GM18511 (cell line): ENCODE data around the gene CHPF2.

Experiments
- ATAC-seq: cut with Tn5 transposase; IDR thresholded peaks from one replicate; pipeline ENCODE4 v1.9.1; 2021; ENCODE audit warnings: mild to moderate bottlenecking, moderate library complexity; ENCODE audit not compliant: unreplicated experiment

The CHPF2 gene

DNA sequence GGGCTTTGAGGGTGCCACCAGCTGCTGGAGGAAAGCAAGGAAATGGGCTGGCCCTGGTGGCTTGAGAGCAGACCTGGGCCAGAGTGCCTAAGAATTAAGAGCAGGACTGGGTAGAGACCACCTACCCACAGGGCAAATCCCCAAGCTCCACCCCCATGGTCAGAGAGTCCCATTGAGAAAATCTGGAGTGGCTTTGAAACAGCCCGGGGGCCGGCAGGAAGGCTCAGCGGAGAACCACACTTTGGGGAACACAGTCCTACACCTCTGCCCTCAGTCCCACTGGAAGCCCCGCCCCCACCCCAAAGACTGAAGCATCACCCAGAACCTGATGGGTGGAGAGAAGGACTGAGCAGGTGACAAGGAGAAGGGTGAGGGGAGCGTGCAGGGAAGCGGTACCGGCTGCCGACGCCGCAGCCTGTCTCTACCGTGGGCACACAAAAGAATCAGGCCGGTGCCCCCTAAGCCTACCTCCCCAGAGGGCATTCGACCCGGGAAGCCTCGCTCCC, 12.6 kb downstream of the CHPF2 start:
- ATAC-seq = no peak

DNA sequence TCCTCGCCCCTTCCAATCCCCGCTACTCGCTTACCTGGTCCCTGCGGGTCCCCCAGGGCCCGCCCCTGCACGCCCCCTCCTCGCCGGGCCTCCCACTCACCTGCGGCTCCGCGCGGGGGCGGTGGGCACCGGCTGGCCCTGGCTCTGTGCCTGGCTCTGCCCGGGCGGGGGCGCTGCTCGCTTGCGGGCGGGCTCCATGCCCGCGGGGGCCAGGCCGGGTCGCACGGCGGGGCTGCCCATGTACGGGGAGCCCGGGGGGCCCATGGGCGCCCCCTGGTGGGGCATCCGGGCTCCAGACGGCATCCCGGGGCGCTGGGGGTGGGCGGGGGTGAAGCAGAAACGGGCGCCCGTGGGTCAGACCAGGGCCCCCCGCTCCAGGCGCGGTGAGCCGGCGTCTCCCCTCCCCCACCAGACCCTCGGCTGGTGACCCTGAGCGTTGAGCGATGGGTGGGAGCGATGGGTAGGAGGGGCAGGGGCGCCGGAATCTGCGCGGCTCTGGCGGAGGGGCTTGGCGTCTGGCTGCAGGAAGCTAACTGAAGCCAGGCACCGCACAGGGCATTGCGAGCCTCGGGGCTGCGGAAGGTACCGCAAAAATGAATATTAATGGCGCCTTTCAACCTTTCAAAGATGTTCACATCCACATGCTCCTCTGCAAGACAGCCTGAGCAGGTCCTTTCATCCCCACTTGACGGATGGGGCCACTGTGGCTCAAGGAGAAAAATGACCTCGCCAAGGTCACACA, 13.2 kb downstream of the CHPF2 start:
- peak; percentile 45 for ATAC-seq

DNA sequence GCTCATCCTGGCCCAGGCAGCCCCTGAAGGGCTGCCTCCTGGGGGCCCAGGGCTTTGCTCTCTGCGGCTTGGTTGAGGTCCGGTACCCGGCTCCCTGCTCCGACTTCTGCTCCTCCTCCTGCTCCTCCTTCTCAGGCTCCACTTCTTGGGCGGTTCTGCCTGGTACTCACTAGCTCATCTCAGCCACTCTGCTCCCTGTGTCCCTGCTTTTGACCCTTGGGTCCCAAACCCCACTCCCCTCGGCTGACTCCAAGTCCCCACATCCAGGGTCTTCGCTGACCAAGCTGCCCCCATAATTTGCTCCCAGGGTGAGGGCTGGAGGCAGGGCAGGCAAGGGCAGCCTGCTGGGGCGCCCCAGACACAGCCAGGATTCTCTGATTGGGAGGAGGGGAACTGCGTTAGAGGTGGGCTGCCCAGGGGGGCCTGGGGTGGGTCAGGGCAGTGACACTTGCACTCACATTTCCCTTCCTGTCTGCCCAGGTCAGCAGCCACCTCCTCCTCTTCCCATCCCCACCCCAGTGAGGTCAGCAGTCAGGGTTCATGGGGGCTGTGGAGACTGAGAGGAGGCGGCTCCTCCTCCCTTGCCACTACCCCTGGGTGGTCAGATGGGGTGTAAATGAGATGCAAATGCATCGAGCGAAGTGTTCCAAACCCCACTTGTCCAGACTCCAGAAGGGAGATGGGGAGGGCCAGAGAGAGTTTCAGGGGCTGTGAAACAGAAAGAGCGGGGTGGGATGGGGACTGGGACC, 14.0 kb downstream of the CHPF2 start:
- no peak for ATAC-seq

DNA sequence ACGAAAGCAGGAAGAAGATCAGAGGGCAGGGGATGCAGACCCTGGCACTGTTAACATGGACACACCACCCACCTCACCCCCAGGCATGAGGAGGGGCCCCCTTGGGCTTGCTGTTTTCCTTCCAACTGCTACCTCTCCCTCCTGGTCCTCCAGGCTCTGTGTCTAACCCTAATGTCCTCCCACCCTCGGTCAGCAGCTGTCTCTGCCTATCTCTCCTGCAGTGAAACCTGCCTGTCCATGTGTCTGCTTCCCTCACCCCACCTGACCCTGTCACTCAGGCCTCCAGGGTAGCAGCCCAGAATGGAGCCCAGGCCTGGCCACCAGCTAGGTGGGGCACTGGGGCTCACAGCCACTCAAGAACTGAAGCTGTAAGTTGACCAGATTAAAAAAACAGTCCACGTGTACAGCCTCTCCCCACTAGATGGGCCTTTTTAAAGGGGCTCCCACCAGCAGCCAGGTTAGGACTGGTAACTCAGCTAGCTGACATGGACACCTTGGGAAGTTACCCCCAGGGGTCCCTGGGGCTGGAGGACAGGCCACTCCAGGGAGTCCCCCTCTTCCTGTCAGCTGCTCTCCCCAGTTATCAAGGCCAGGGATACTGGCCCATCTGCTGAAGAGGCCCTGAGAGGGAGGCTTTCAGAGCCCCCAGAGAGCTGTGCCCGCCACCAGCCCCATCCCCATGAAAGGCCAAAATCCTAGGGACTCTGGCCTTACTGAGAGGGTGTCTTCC, 14.7 kb downstream of the CHPF2 start:
- ATAC-seq = no peak

DNA sequence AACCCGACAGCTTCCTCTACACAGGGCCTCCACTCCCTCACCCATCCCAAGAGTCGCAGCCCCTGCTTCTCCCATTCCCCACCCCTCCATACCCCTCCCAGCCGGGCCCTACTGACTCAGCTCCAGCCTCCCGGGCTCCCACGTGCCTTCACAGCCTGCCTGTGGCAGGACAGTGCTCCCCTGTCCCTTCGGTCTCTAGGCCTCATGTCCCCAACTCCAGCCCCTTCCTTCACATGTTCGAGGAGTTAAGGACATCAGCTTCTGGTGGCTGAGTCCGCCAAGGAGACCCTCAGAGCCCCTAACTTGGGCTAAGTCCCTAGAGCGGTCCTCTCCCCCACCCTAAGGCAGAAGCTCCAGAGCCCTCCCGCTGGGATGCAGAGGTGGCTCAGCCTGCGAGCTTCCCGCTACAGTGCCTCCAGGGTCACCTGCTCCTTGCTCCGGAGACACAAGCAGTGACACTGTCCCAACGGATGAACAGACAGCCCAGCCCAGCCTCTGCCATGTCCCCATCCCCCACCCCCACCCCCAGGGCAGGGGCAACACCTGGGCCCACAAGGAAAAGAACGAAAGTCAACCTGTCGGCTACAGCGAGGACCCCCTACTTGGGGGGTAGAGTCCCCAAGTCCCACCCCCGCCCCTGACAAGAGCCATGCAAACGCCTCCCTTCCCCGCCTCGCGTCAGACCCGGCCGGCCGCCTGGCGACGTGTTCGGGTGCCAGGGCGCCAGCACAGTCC, 15.5 kb downstream of the CHPF2 start:
- no peak for ATAC-seq

DNA sequence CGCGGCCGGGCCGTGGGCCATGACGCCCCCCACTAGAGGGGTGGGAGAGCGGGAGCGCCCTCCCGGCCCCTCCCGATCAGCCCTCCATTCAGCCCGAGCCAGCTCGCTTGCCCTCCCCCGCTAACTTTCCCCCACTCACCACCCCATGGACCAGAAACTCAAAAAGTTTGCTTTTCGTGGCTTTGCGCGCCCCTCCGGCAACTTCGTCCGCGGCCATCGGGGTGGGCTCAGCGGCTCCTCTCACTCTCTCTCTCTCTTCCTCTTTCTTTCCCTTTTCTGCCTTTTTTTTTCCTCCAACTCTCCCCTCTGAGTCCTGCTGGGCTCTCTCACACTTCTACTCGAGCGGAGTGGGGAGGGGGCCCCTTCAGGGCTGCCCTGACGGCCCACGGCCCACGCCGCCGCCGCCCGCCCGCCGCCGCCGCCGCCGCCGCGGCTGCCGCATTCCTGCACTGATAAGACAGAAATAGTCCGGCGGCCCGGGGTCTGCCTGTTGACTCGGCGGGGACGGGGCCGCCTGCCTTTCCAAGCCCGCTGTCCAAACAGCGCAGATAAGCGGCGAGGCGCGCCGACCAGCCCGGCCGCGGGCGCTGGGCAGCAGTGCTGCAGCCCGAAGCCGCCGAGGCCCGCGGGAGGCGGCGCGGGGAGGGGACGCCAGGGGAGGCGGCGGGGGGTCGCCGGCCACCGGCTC, 16.2 kb downstream of the CHPF2 start, which contains the start of gene SMARCD3:
Gene SMARCD3 (minus strand): TSS at position 349 of the 688 bp plus-strand sequence. CDS start 132 bp downstream, at position 217.
- no peak for ATAC-seq

DNA sequence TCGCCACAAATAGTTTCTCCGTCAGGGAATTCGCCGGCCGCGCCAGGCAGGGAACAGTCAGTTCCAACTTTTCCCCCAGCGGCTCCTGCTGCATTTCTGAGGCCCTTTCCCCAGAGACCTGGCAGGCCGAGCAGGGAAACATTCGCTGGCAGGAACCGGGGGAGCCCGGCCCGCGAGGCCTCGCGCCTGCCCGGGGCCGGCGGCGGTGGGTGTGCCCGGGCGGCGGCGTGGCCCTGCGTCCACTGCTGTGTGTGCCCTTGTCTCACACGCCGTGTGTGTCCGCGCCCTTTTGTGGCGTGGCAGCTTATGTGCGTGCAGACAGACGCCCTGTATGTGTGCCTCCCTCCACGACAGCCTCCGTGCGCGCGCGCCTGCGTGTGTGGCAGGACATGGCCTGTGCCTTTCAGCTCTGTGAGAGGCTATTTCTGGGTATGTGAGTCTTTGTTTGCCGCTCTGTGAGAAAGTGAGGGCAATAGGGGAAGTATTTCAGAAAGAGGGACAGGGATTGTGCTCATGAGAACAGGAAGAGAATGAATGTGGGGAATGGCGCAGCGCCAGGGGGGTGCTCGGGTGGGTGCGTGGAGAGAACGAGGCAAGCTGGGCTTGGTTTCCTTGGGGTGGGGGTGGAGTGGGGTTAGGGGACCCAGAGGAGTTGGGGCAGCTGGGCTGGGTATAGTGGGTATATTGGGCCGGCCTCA, 16.9 kb downstream of the CHPF2 start:
- ATAC-seq = no peak

DNA sequence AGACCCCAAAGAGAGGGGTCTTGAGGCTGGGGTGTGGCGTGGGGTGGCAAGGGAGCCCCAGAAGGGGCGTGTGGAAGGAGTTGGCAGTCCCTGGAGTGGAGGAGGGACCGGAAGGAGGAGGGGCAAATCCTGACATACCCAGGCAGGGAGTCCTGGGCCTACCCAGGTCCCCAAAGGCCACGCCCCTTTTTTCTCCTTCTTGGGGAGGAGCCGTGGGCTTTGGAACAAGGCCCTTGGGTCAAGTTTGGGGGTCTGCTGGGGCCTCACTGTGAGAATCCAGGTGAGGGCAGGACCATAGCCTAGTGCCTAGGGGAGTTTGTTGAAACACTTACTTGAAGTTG, 17.4 kb downstream of the CHPF2 start:
- ATAC-seq = no peak

DNA sequence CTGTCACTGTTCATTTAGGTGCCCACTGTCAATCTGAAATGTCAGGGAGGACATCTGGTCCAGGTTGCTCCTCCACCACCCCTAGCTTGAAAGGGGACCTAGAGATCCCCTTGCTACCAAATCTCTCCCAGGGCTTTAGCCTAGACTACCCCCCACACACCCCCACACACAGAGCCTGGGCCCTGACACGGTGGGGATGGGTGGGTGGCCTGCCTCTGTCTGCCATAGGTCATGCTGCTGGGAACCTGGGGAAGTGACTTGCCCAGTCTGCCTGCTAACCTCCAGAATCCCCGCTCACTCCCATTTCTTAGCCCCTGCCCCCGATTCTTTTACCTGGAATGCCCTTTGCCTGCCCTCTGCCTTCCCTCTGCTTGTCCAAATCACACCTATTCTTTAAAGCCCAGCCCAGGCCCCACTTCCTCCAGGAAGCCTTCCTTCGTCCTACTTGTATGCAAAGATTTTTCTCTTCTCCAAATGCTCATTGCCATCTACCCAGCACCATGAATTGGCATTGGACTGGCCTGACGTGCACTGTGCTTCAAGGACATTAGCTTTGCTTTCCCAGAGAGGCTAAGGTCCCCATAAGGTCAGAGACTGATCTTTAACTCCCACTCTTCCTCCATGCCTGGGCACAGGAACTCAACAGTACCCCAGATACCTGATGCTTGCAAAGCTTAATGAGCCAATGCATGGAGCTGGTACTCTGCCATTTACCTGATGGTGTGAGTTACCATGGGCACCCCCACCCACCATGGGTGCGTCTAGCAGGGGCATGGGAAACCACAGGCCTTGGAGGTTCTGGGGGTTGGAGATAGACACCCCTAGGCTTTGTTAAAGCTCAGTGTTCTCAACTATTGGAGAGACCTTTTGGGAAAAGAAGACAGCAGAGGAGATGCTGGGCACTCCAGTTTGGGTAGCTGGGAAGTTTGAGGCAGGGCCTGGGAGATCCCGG, 18.2 kb downstream of the CHPF2 start:
- ATAC-seq = no peak

DNA sequence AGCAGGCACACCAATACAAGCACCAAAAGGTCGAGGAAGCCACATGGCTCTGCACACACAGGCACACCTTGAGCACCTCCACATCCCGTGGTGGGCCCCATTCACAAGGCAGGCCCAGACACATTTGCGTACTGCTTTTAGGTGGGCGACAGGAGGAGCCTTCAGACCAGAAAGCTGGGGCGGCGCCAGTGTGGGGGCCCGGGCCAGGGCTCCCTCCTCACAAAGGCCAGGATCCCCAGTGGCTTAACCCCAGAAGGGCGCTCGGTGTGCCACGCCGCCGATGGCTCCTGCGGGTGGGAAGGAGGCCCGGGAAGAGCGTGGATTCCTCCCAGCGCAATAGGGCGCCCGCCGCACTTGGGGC, 19.0 kb downstream of the CHPF2 start:
- ATAC-seq = no peak

DNA sequence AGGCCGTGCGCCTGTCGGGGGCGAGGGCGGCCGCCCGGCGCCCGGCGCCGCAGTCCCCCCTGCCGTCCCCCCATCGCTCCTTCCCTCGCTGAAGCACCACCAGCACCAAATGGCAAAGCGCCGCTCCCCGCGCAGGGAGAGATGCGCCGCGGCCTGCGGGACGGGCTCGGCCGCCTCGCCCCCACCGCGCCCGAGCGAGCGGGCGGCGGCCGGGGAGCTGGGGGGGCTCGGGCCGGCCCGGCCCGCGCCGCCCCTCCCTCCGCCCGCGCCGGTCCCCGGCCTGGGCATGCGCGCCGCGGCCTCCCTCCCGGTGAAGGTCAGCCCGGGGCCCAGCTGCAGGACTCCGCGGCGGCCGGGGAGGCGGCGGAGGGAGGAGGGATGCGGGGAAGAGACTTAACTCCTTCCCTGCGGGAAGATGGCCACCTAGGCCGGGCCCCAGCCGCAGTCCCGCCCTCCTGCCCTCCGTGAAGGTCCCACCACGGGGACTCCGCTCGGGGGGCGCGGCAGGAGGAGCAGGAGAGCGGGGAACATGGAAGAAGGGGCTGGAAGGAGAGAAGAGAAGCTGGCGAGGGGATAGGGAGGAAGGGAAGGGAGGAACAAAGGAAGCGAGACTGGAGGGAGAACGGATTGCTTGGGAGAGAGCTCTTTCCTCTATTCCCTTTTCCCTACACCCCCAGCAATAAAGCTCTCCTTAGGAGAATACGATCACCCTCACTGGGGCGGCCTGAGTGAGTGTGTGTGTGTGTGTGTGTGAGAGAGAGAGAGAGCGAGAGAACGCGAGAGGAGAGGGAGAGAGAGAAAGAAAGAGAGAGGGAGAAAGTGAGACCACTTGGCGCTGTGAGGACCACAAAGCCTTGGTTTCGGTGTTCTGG, 19.6 kb downstream of the CHPF2 start:
- no peak for ATAC-seq

DNA sequence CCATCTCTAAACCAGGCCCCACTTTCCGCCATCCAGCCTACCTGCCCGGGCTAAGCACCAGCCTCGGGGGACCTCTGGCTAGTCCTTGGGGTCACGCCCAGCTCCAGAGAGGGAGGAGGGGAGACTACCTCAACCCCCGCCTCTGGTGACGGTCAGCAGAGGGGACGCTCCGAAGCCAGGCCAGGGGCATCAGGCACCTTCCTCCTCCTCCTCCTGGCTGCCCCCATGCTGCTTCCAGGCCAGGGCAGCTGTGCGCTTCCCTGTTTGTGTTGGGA, 20.2 kb downstream of the CHPF2 start:
- no peak for ATAC-seq

DNA sequence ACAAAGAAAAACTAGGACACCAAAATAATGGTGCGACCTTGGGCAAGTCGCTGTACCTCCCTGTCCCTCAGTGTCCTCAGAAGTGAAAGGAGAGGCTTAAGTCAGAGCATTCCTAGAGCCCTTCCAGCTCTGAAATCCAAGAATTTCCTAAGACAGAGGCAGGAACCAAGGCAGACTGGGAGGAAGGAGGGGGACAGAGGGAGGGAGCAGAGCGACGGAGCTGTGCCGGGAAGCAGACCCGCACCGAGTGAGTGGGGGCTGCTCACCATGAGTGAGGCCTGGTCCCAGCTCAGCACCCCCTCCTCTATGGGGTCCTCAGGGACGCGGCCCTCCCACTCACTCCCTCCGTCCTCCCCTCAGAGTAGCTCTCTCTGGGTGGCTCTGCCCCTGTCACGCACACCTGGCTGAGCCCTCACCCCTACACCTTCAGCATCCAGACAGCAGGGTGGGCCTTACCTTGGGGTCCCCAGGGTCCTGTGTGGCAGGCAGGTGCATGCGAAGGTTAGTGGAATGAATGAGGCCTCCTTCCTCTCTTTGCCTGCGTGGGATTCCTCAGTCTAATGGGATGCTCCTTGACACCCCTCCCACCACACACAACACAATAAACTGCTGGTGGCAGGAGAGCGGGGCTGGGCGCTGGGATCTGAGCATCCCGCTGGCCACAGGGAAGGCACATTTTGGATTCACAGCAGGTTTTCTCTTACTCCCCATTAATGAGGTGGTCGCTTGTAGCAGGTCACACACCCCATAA, 20.9 kb downstream of the CHPF2 start:
- no peak for ATAC-seq

DNA sequence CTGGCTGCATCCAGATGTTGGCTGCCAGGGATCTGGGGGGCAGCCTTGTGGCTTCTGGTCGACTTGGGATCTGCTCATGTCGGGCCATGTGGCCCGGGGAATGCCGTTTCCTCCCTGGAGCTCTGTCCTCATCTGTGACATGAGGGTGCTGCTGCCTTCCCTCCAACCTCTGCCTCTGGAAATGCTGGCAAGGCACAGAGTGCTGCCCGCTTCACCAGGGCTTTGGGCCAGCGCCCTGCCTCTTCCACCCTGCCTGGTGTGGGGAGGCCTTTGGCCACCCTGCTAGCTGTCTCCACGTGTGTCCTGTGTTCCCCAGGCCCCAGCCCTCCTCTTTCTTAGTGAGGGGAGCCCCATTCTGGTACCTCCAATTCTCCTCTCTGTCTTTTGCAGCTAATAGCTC, 22.0 kb downstream of the CHPF2 start:
- ATAC-seq = no peak

DNA sequence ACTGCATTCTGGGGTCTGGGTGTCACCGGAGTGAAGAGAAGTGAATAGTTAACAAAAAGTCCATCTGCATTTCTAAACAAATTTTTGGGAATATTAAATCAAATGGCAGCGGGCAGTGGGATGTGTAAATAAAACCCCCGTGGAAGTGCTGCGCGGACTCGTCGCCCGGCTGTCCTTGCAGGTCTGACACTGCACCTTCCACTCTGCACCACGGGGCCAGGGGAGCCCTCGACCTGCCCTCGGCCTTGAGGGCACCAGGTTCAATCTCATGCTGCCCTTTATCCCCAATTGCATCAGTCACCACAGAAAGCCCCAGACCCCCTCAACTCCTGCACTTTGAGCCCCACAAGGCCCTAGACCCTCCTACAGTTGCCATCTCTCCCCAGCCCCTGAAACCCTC, 22.6 kb downstream of the CHPF2 start:
- ATAC-seq = no peak

DNA sequence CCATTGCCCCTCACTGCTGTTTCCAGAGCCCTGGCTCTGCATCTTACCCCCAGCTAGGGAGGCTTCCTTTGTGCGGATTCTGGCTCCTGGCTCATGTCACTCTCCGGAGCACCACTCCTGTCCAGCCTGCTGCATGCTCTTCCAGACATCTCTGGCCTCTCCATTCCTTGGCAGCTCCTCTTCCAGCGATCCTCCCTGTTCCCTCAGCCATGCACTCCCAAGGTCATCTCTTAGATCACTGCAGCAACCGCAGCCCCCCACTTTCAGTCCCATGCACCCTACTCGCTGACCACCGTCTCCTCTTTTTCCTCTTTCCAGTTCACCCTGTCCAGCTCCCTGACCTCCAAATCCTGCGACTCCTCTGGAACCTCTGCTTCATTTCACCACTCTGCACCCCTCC, 23.1 kb downstream of the CHPF2 start:
- ATAC-seq = no peak

DNA sequence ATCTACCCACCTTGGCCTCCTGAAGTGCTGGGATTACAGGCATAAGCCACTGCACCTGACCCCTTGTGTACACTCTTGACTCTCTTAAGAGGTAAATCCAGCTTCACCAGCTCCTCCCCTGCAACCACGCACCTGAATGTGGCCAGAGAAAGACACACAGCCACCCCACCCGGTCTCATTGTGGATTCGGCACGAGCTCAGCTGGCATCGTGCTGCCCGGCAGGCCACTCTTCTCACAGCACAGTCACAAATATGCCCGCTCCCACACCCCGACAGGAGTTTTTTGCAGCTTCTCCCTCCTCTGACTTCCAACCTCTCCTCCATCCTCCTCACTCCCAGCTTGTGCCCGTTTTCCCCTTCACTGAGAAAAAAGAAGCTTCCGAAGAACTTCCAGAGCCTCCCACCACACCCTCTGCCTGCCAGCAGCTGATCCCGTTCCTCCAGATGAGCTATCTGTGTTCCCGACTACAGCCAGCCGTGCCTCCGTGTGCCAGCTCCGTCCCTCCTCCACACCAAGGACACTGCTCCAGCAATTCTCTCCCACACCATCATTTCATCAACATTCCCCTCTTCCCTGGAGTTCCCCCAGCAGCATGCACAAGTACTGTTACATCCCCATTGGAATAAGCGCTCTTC, 24.2 kb downstream of the CHPF2 start:
- ATAC-seq = no peak
